Fibroblast of skin of left biceps (primary cell): ENCODE results near the gene MMP1.

Experiments
- DNase-seq, 2 experiments: peaks; one replicate each; pipeline ENCODE4 v3.0.0-alpha.2; 2013; ENCODE audit warnings: low read depth in 2 of 2

MMP1 gene

GRCh38 chr11:102806296-102806695, 8.3 kb upstream of the MMP1 start:
- peak; percentile 50 to 59 for DNase-seq

GRCh38 chr11:102802341-102802740, 4.4 kb upstream of the MMP1 start:
- peak; percentile 95 to 96 for DNase-seq

- no peak for DNase-seq
These were observed 2.8 kb upstream of the MMP1 start for GRCh38 chr11:102800767-102801166.

- DNase-seq, result no peak
These were observed 1.9 kb upstream of the MMP1 start for GRCh38 chr11:102799681-102800340.

- DNase-seq, result no peak
These were observed 3.6 kb downstream of the MMP1 start for GRCh38 chr11:102794382-102794781.

- no peak for DNase-seq
These were observed 4.2 kb downstream of the MMP1 start for GRCh38 chr11:102793677-102794290.

GRCh38 chr11:102792604-102793003, 5.4 kb downstream of the MMP1 start:
- no peak for DNase-seq

- DNase-seq, result no peak
These were observed 6.5 kb downstream of the MMP1 start for GRCh38 chr11:102791271-102792036.

GRCh38 chr11:102788334-102788995, 9.5 kb downstream of the MMP1 start:
- DNase-seq, result no peak

GRCh38 chr11:102784380-102784779, 13.6 kb downstream of the MMP1 start:
- DNase-seq, result no peak

- DNase-seq, result no peak
These were observed 14.2 kb downstream of the MMP1 start for GRCh38 chr11:102783720-102784119.

- DNase-seq, result no peak
These were observed 14.9 kb downstream of the MMP1 start for GRCh38 chr11:102783016-102783415.

- DNase-seq, result no peak
These were observed 16.3 kb downstream of the MMP1 start for GRCh38 chr11:102781676-102782075.

GRCh38 chr11:102780491-102780918, 17.5 kb downstream of the MMP1 start, which contains the start of gene MMP10:
Gene MMP10 (minus strand): TSS chr11:102780628. CDS start chr11:102780591, 37 bp downstream.
- no peak for DNase-seq

GRCh38 chr11:102776454-102776853, 21.5 kb downstream of the MMP1 start:
- no peak for DNase-seq

- DNase-seq, result no peak
These were observed 24.6 kb downstream of the MMP1 start for GRCh38 chr11:102773386-102773785.

GRCh38 chr11:102771351-102771750, 26.6 kb downstream of the MMP1 start:
- no peak for DNase-seq

GRCh38 chr11:102770191-102770590, 27.8 kb downstream of the MMP1 start:
- no peak for DNase-seq

- DNase-seq, result no peak
These were observed 30.2 kb downstream of the MMP1 start for GRCh38 chr11:102767800-102768199.

GRCh38 chr11:102763440-102763839, 34.5 kb downstream of the MMP1 start:
- DNase-seq, result no peak

GRCh38 chr11:102762361-102762767, 35.6 kb downstream of the MMP1 start:
- no peak for DNase-seq

GRCh38 chr11:102761646-102762238, 36.2 kb downstream of the MMP1 start:
- peak; percentile 72 to 81 for DNase-seq
